Esophagus muscularis mucosa (tissue), 3 donors: ENCODE results near the gene EBF3.

Experiments
- POLR2A ChIP-seq: fragments of 450-650 bp; IDR thresholded peaks from one replicate; pipeline ENCODE4 v1.6.1; 2017; ENCODE audit warnings: antibody characterized with exemption, moderate library complexity, mild to moderate bottlenecking, low read depth
- TF ChIP-seq, protein P1 (sequence below), 3 experiments: fragments of 200-600 bp in 2 of 3; fragments of 450-650 bp in 1 of 3; sonication (generic) in 2 of 3; IDR thresholded peaks; one replicate each; pipeline ENCODE4 v1.5.1; 2017 to 2019; ENCODE audit warnings: antibody characterized with exemption in 3 of 3, mild to moderate bottlenecking in 2 of 3, moderate library complexity in 1 of 3

DNA sequence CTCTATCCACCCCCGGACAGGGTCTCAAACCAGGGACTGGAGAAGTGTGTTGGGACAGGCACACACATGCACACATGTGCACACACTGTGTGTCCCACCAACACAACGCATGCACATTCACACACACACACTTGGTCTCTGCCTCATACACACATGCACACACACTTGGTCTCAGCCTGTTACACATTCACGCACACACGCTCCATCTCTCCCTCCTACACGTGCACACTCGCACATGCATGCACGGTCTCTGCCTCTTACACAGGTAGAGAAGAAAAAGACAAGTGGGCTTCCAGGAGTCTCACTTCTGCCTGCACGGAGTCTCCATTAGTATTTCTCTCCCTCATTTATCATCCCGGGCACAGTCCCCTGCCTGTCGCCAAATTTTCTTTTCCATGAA lies 171.2 kb downstream of the EBF3 start:
- TF ChIP-seq, protein P1, sequence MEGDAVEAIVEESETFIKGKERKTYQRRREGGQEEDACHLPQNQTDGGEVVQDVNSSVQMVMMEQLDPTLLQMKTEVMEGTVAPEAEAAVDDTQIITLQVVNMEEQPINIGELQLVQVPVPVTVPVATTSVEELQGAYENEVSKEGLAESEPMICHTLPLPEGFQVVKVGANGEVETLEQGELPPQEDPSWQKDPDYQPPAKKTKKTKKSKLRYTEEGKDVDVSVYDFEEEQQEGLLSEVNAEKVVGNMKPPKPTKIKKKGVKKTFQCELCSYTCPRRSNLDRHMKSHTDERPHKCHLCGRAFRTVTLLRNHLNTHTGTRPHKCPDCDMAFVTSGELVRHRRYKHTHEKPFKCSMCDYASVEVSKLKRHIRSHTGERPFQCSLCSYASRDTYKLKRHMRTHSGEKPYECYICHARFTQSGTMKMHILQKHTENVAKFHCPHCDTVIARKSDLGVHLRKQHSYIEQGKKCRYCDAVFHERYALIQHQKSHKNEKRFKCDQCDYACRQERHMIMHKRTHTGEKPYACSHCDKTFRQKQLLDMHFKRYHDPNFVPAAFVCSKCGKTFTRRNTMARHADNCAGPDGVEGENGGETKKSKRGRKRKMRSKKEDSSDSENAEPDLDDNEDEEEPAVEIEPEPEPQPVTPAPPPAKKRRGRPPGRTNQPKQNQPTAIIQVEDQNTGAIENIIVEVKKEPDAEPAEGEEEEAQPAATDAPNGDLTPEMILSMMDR (IDR thresholded peaks at IDR 0.05) = no peak
- no peak for TF ChIP-seq POLR2A
